ENCODE data around the gene RIPOR3.

DNA sequence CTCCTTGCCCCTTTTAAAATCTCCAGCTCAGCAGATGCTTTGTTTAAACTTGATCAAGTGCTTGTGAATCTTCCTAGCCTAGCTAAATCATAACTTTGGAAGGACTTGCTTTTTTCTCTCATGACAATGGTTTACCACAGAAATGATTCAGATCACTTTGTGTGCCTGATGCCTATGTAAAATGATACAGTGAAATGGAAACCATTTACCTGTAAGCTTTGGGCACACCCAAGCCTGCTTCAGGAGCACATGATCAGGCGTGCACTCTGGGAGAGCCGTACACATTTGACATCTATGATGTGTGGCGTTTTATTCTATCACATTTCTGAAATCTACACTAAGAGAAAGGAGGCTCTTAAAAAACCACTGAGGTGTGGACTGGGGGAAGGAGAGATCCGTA is 140.1 kb downstream of the RIPOR3 start:
- TF ChIP-seq, protein P1, sequence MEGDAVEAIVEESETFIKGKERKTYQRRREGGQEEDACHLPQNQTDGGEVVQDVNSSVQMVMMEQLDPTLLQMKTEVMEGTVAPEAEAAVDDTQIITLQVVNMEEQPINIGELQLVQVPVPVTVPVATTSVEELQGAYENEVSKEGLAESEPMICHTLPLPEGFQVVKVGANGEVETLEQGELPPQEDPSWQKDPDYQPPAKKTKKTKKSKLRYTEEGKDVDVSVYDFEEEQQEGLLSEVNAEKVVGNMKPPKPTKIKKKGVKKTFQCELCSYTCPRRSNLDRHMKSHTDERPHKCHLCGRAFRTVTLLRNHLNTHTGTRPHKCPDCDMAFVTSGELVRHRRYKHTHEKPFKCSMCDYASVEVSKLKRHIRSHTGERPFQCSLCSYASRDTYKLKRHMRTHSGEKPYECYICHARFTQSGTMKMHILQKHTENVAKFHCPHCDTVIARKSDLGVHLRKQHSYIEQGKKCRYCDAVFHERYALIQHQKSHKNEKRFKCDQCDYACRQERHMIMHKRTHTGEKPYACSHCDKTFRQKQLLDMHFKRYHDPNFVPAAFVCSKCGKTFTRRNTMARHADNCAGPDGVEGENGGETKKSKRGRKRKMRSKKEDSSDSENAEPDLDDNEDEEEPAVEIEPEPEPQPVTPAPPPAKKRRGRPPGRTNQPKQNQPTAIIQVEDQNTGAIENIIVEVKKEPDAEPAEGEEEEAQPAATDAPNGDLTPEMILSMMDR (conservative IDR thresholded peaks at IDR 0.05; ENCODE audit: low read length) = no peak
- no peak for TF ChIP-seq EZH2phosphoT487 (IDR thresholded peaks at IDR 0.05; ENCODE audit: borderline replicate concordance, low read depth, low read length)

Data from OCI-LY7 (cell line).